T47D (cell line): Measurements from ENCODE around the gene ZEB1.
"Not testable (repeated sequence)": the region's sequence is repeated elsewhere in the genome, so short reads cannot be mapped to it uniquely, and the experiment has no call there.

Experiments used
- DNase-seq, 2 experiments: peaks; one replicate each; pipeline versions ENCODE4 v3.0.0 to v3.0.0-alpha.2; 2011 to 2012; ENCODE audit warnings: low read depth in 1 of 2, low spot score in 1 of 2
- JUND ChIP-seq: IDR thresholded peaks from 2 replicates; pipeline ENCODE4 v1.6.1; 2012; ENCODE audit warnings: low read depth
- in situ Hi-C: cut with HindIII; loops from 2 replicates; pipeline ENCODE4 v1.10.0; 2016; ENCODE audit warnings: low sequenced_read_pairs, low pct_unique_long_range_greater_than_20kb

Gene ZEB1

GRCh38 chr10:31340343-31340742, 21.3 kb downstream of the ZEB1 start:
- TF ChIP-seq JUND: no peak
- no peak for DNase-seq
- in situ Hi-C loops: no loop called here

- TF ChIP-seq JUND: no peak
- in situ Hi-C loops: no loop called here
These were observed 22.5 kb downstream of the ZEB1 start for GRCh38 chr10:31341552-31341951.

GRCh38 chr10:31343009-31343408, 24.0 kb downstream of the ZEB1 start:
- in situ Hi-C loops: no loop called here

More at GRCh38 chr10:31341552-31341951, 22.5 kb downstream of the ZEB1 start:
- DNase-seq: no peak

GRCh38 chr10:31343551-31343950, 24.5 kb downstream of the ZEB1 start:
- DNase-seq: no peak
- no peak for TF ChIP-seq JUND
- in situ Hi-C loops: no loop called here

More at GRCh38 chr10:31343009-31343408, 24.0 kb downstream of the ZEB1 start:
- no peak for DNase-seq
- TF ChIP-seq JUND: no peak

- in situ Hi-C loops: no loop called here
- no peak for DNase-seq
- TF ChIP-seq JUND: no peak
These were observed 26.9 kb downstream of the ZEB1 start for GRCh38 chr10:31345886-31346285.

GRCh38 chr10:31346953-31347352, 27.9 kb downstream of the ZEB1 start:
- no peak for TF ChIP-seq JUND
- in situ Hi-C loops: no loop called here
- no peak for DNase-seq

- in situ Hi-C loops: no loop called here
- no peak for DNase-seq
- no peak for TF ChIP-seq JUND
These were observed 28.7 kb downstream of the ZEB1 start for GRCh38 chr10:31347705-31348104.

GRCh38 chr10:31350891-31351290, 31.9 kb downstream of the ZEB1 start:
- no peak for TF ChIP-seq JUND
- in situ Hi-C loops: no loop called here
- DNase-seq: no peak

GRCh38 chr10:31352436-31353226, 33.6 kb downstream of the ZEB1 start:
- no peak for TF ChIP-seq JUND
- no peak for DNase-seq
- in situ Hi-C loops: no loop called here

GRCh38 chr10:31353574-31353973, 34.6 kb downstream of the ZEB1 start:
- in situ Hi-C loops: no loop called here
- TF ChIP-seq JUND: no peak
- DNase-seq: peak in 1 of 2 experiments; percentile 34

- in situ Hi-C loops: no loop called here
- no peak for TF ChIP-seq JUND
- DNase-seq: no peak
These were observed 39.8 kb downstream of the ZEB1 start for GRCh38 chr10:31358688-31359330.

- no peak for DNase-seq
- in situ Hi-C loops: no loop called here
- TF ChIP-seq JUND: no peak
These were observed 41.0 kb downstream of the ZEB1 start for GRCh38 chr10:31359979-31360378.

- in situ Hi-C loops, DNase-seq: not testable (repeated sequence)
These were observed 42.5 kb downstream of the ZEB1 start for GRCh38 chr10:31361475-31361874.
